ENCODE measurements around the gene DLG2. TPM values are rescaled to one million over a fixed set of nuclear protein-coding genes. Genes with fewer than 3 reads are reported as not detected.

DLG2 gene
- total RNA-seq, 1 donor from 2014 or later = 1.8 TPM

DNA sequence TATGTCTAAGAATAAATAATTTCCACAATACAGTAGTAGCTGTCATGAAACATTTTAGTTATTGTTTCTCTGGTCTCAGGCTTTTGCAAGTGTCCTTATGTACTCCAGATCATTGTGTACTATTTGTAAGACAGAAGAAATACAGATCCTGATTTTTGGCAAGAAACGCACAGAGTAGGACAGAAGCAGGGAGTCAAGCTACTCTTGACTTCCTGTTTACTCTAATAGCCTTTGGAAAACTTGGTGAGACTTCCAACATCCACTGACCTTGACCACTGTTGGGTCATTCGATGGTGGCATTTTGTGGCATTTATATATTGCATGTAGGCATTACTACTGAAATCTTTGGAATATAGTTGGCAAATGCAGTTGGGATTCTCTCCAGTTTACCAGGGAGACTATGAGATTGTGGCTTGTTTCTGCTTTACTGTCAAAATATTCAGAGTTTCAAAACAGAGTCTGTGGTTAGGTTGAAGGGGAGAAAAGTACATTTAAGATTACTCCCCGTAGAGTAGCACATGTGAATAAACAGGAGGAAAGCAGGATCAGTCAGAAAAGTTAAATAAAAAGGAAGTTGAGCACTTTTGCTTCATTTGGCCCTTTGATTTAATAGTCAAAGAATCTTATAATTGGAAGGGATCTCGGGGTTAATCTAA is 1614.8 kb downstream of the DLG2 start:
- no peak overlapping the region for H3K4me2 ChIP-seq (ENCODE audit: low read length)
- no peak overlapping the region for H3K27ac Mint-ChIP-seq (ENCODE audit: unreplicated experiment)
- H3K4me1 Mint-ChIP-seq (ENCODE audit: low read depth, unreplicated experiment) = no peaks in the 10 kb centered on the region
- H3K36me3 ChIP-seq (ENCODE audit: insufficient read depth, low read length) = no peaks in the 10 kb centered on the region
- H3K9me3 ChIP-seq (ENCODE audit: insufficient read depth, low read depth, low read length) = no peaks in the 10 kb centered on the region
- FAIRE-seq = no peak
- no peak overlapping the region for H3K9ac ChIP-seq (ENCODE audit: low read length)
- no peaks in the 10 kb centered on the region for H3K4me1 ChIP-seq (ENCODE audit: insufficient read depth, low read length)
- H3K27ac ChIP-seq (ENCODE audit: low read depth, low read length) = no peak overlapping the region
- no peak overlapping the region for H3K4me3 ChIP-seq (ENCODE audit: insufficient read depth, low read depth, low read length)
- H3K27me3 ChIP-seq (ENCODE audit: insufficient read depth, low read length) = no peaks in the 10 kb centered on the region
- H3K27me3 Mint-ChIP-seq (ENCODE audit: low read depth, unreplicated experiment) = no peaks in the 10 kb centered on the region
- H4K20me1 ChIP-seq (ENCODE audit: insufficient read depth, low read length) = no peaks in the 10 kb centered on the region
- no peaks in the 10 kb centered on the region for H3K79me2 ChIP-seq (ENCODE audit: insufficient read depth, low read length)
- no peak for TF ChIP-seq EZH2 (IDR thresholded peaks at IDR 0.05; ENCODE audit: insufficient read depth, low read length)
- TF ChIP-seq, protein P1, sequence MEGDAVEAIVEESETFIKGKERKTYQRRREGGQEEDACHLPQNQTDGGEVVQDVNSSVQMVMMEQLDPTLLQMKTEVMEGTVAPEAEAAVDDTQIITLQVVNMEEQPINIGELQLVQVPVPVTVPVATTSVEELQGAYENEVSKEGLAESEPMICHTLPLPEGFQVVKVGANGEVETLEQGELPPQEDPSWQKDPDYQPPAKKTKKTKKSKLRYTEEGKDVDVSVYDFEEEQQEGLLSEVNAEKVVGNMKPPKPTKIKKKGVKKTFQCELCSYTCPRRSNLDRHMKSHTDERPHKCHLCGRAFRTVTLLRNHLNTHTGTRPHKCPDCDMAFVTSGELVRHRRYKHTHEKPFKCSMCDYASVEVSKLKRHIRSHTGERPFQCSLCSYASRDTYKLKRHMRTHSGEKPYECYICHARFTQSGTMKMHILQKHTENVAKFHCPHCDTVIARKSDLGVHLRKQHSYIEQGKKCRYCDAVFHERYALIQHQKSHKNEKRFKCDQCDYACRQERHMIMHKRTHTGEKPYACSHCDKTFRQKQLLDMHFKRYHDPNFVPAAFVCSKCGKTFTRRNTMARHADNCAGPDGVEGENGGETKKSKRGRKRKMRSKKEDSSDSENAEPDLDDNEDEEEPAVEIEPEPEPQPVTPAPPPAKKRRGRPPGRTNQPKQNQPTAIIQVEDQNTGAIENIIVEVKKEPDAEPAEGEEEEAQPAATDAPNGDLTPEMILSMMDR (IDR thresholded peaks at IDR 0.05; ENCODE audit: insufficient read depth, low read depth, low read length) = no peak
- no peaks in the 10 kb centered on the region for H3K9me3 Mint-ChIP-seq (ENCODE audit: unreplicated experiment)
- no peaks in the 10 kb centered on the region for H3K36me3 Mint-ChIP-seq (ENCODE audit: low read depth, unreplicated experiment)
- H3K4me3 Mint-ChIP-seq (ENCODE audit: unreplicated experiment) = no peak overlapping the region
- no peak overlapping the region for H2AFZ ChIP-seq (ENCODE audit: low read depth, low read length)
- DNase-seq (ENCODE audit: low read depth) = no peak

DNA sequence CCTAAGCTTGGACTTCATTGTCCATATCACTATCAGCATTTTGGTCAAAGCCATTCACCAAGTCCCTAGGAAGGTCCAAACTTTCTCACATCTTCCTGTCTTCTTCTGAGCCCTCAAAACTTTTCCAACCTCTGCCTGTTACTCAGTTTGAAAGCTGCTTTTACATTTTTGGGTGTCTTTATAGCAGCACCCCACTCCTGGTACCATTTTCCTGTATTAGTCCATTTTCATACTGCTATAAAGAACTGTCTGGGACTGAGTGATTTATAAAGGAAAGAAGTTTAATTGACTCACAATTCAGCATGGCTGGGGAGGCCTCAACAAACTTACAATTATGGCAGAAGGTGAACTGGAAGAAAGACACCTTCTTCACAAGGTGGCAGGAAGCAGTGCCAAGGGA is 1624.0 kb downstream of the DLG2 start:
- no peak overlapping the region for H3K27ac Mint-ChIP-seq (ENCODE audit: unreplicated experiment)
- H3K27me3 Mint-ChIP-seq (ENCODE audit: low read depth, unreplicated experiment) = no peaks in the 10 kb centered on the region
- H3K9ac ChIP-seq (ENCODE audit: low read length) = no peak overlapping the region
- H3K36me3 ChIP-seq (ENCODE audit: insufficient read depth, low read length) = no peaks in the 10 kb centered on the region
- FAIRE-seq (no peak), DNase-seq (ENCODE audit: low read depth) (no peak)
- TF ChIP-seq, protein P1 (IDR thresholded peaks at IDR 0.05; ENCODE audit: insufficient read depth, low read depth, low read length) = no peak
- no peak for TF ChIP-seq EZH2 (IDR thresholded peaks at IDR 0.05; ENCODE audit: insufficient read depth, low read length)
- no peaks in the 10 kb centered on the region for H3K4me1 ChIP-seq (ENCODE audit: insufficient read depth, low read length)
- H3K4me3 ChIP-seq (ENCODE audit: insufficient read depth, low read depth, low read length) = no peak overlapping the region
- H2AFZ ChIP-seq (ENCODE audit: low read depth, low read length) = no peak overlapping the region
- H3K27ac ChIP-seq (ENCODE audit: low read depth, low read length) = no peak overlapping the region
- no peak overlapping the region for H3K4me3 Mint-ChIP-seq (ENCODE audit: unreplicated experiment)
- H3K79me2 ChIP-seq (ENCODE audit: insufficient read depth, low read length) = no peaks in the 10 kb centered on the region
- peaks cover 7% of the 10 kb centered on the region for H3K9me3 ChIP-seq (ENCODE audit: insufficient read depth, low read depth, low read length)
- H4K20me1 ChIP-seq (ENCODE audit: insufficient read depth, low read length) = no peaks in the 10 kb centered on the region
- no peaks in the 10 kb centered on the region for H3K4me1 Mint-ChIP-seq (ENCODE audit: low read depth, unreplicated experiment)
- no peak overlapping the region for H3K4me2 ChIP-seq (ENCODE audit: low read length)
- H3K27me3 ChIP-seq (ENCODE audit: insufficient read depth, low read length) = no peaks in the 10 kb centered on the region
- peaks cover 14% of the 10 kb centered on the region for H3K9me3 Mint-ChIP-seq (ENCODE audit: unreplicated experiment)
- H3K36me3 Mint-ChIP-seq (ENCODE audit: low read depth, unreplicated experiment) = no peaks in the 10 kb centered on the region

DNA sequence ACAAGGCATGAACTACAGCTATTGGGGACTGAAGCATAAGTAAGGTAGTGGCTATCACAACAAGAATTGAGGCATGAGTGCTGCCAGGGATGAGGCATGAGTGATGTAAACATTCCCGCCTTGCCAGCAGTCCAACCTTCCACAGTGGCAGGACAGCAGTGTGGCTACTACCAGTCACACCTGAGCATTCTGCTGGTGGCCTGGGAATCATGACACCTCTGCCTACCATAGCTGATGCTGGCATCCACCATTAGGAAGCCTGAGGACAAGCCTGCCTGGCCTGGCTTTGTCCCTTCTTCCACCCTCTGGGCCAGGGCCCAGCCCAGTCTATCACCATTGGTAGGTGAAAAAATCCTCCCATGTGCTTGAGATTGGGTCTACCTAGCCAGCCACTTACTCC is 1628.2 kb downstream of the DLG2 start:
- no peaks in the 10 kb centered on the region for H3K27me3 ChIP-seq (ENCODE audit: insufficient read depth, low read length)
- H3K9ac ChIP-seq (ENCODE audit: low read length) = no peak overlapping the region
- Mint-ChIP-seq H3K27me3 (ENCODE audit: low read depth, unreplicated experiment) (no peaks in the 10 kb centered on the region), H3K4me1 (ENCODE audit: low read depth, unreplicated experiment) (no peaks in the 10 kb centered on the region), H3K27ac (ENCODE audit: unreplicated experiment) (no peak overlapping the region), H3K36me3 (ENCODE audit: low read depth, unreplicated experiment) (no peaks in the 10 kb centered on the region), H3K9me3 (ENCODE audit: unreplicated experiment) (peaks cover 14% of the 10 kb centered on the region), H3K4me3 (ENCODE audit: unreplicated experiment) (no peak overlapping the region)
- H3K79me2 ChIP-seq (ENCODE audit: insufficient read depth, low read length) = no peaks in the 10 kb centered on the region
- H3K9me3 ChIP-seq (ENCODE audit: insufficient read depth, low read depth, low read length) = peaks cover 7% of the 10 kb centered on the region
- no peaks in the 10 kb centered on the region for H3K36me3 ChIP-seq (ENCODE audit: insufficient read depth, low read length)
- TF ChIP-seq, protein P1 (IDR thresholded peaks at IDR 0.05; ENCODE audit: insufficient read depth, low read depth, low read length) = no peak
- TF ChIP-seq EZH2 (IDR thresholded peaks at IDR 0.05; ENCODE audit: insufficient read depth, low read length) = no peak
- no peak overlapping the region for H3K27ac ChIP-seq (ENCODE audit: low read depth, low read length)
- no peak overlapping the region for H3K4me2 ChIP-seq (ENCODE audit: low read length)
- H4K20me1 ChIP-seq (ENCODE audit: insufficient read depth, low read length) = no peaks in the 10 kb centered on the region
- H3K4me1 ChIP-seq (ENCODE audit: insufficient read depth, low read length) = no peaks in the 10 kb centered on the region
- DNase-seq (ENCODE audit: low read depth) (no peak), FAIRE-seq (no peak)
- H2AFZ ChIP-seq (ENCODE audit: low read depth, low read length) = no peak overlapping the region
- no peak overlapping the region for H3K4me3 ChIP-seq (ENCODE audit: insufficient read depth, low read depth, low read length)
